Stimulated activated CD4-positive, alpha-beta T cell treated with anti-CD3 and anti-CD28 coated beads, Interleukin-15, amount 100 ng/mL, for 48 hours (primary cell): ENCODE data around the gene ACP7.
"Not testable (repeated sequence)": the region's sequence is repeated elsewhere in the genome, so short reads cannot be mapped to it uniquely, and the experiment has no call there.

Source experiments
- DNase-seq, 2 donors: peaks; one replicate each; pipeline ENCODE4 v3.0.0-alpha.2; 2020; ENCODE audit warnings: low read depth in 2 of 2

The ACP7 gene

GRCh38 chr19:39109641-39110040 is 25.5 kb downstream of the ACP7 start:
- DNase-seq = no peak

- DNase-seq = peak; percentile 44 to 56
Observed at GRCh38 chr19:39110263-39110967, 26.2 kb downstream of the ACP7 start.

GRCh38 chr19:39111593-39112199 is 27.5 kb downstream of the ACP7 start:
- DNase-seq = no peak

- DNase-seq = no peak
Observed at GRCh38 chr19:39112338-39112890, 28.2 kb downstream of the ACP7 start.

GRCh38 chr19:39113199-39113598 is 29.0 kb downstream of the ACP7 start:
- DNase-seq = no peak

GRCh38 chr19:39115105-39115847 is 31.1 kb downstream of the ACP7 start:
- DNase-seq = no peak

- not testable (repeated sequence) for DNase-seq
Observed at GRCh38 chr19:39117023-39117422, 32.9 kb downstream of the ACP7 start.

GRCh38 chr19:39119830-39120229 is 35.7 kb downstream of the ACP7 start:
- DNase-seq = no peak

GRCh38 chr19:39122934-39123731 is 39.0 kb downstream of the ACP7 start:
- no peak for DNase-seq

GRCh38 chr19:39124136-39124764 is 40.1 kb downstream of the ACP7 start:
- no peak for DNase-seq

- DNase-seq = no peak
Observed at GRCh38 chr19:39125199-39125553, 41.0 kb downstream of the ACP7 start.

- peak; percentile 95 to 96 for DNase-seq
Observed at GRCh38 chr19:39125554-39126311, 41.6 kb downstream of the ACP7 start, which contains the start of gene PAK4. PAK4 (plus strand) TSS chr19:39125786; CDS start chr19:39169554, 43,768 bp downstream.

- no peak for DNase-seq
Observed at GRCh38 chr19:39126312-39127187, 42.4 kb downstream of the ACP7 start.

- DNase-seq = no peak
Observed at GRCh38 chr19:39127812-39128515, 43.8 kb downstream of the ACP7 start.

GRCh38 chr19:39128516-39129079 is 44.4 kb downstream of the ACP7 start:
- no peak for DNase-seq

- no peak for DNase-seq
Observed at GRCh38 chr19:39129116-39129515, 44.9 kb downstream of the ACP7 start.

GRCh38 chr19:39130337-39131254 is 46.4 kb downstream of the ACP7 start:
- no peak for DNase-seq
